ENCODE measurements around the gene SUSD1.

DNA sequence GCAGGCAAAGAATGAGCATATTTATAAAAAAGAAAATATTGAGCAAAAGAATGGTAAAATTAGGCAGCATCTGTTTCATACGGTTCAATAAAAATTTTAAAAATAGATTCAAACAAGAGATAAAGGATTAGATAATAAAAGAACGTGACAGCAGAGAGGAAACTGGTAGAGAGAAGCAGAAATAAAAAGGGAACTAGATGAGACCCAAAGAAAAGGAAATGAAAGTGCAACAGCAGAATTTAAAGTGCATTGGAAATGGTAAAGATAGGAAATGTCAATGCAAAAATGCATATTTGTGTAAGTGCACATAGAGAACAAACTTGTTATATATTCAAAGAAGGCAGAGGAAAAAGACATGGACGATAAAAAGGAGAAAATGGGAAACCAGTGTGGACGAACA is 70.2 kb downstream of the SUSD1 start:
- TF ChIP-seq, protein P1, sequence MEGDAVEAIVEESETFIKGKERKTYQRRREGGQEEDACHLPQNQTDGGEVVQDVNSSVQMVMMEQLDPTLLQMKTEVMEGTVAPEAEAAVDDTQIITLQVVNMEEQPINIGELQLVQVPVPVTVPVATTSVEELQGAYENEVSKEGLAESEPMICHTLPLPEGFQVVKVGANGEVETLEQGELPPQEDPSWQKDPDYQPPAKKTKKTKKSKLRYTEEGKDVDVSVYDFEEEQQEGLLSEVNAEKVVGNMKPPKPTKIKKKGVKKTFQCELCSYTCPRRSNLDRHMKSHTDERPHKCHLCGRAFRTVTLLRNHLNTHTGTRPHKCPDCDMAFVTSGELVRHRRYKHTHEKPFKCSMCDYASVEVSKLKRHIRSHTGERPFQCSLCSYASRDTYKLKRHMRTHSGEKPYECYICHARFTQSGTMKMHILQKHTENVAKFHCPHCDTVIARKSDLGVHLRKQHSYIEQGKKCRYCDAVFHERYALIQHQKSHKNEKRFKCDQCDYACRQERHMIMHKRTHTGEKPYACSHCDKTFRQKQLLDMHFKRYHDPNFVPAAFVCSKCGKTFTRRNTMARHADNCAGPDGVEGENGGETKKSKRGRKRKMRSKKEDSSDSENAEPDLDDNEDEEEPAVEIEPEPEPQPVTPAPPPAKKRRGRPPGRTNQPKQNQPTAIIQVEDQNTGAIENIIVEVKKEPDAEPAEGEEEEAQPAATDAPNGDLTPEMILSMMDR (IDR thresholded peaks at IDR 0.05; ENCODE audit: low read depth, low read length, missing input control) = no peak
- TF ChIP-seq ATF3 (IDR thresholded peaks at IDR 0.05) (no peak), RAD21 (IDR thresholded peaks at IDR 0.05) (no peak), TAF1 (conservative IDR thresholded peaks at IDR 0.05) (no peak), YY1 (IDR thresholded peaks at IDR 0.05) (no peak)

Data from liver (tissue), 3 donors.